Mesendoderm (in vitro differentiated cells): ENCODE data around the gene SOCS3.

Source experiments
- DNase-seq: peaks from one replicate; pipeline ENCODE4 v3.0.0; 2013
- H2AK5ac ChIP-seq: 2 replicates; pipeline ENCODE4 v1.6.1; 2013; ENCODE audit warnings: low read length, inconsistent platforms
- H2BK120ac ChIP-seq: 2 replicates; pipeline ENCODE4 v1.6.1; 2013; ENCODE audit warnings: low read depth, mild to moderate bottlenecking, low read length, moderate library complexity, mixed read lengths
- H2BK15ac ChIP-seq: replicated peaks from 2 replicates; pipeline ENCODE4 v1.6.1; 2013; ENCODE audit warnings: low read depth, mild to moderate bottlenecking, moderate library complexity
- H2BK5ac ChIP-seq: 2 replicates; pipeline ENCODE4 v1.6.1; 2013; ENCODE audit warnings: low read length, inconsistent platforms
- H3K18ac ChIP-seq: 2 replicates; pipeline ENCODE4 v1.6.1; 2013; ENCODE audit warnings: mild to moderate bottlenecking, low read length, mixed read lengths
- H3K23ac ChIP-seq: one replicate; pipeline ENCODE4 v1.6.1; 2013; ENCODE audit warnings: low read length
- H3K27ac ChIP-seq: 2 replicates; pipeline ENCODE4 v1.5.1; 2013; ENCODE audit warnings: low read depth, mild to moderate bottlenecking, inconsistent platforms, low read length, moderate library complexity
- H3K27me3 ChIP-seq: 2 replicates; pipeline ENCODE4 v1.6.1; 2013; ENCODE audit warnings: low read length, control low read depth, mild to moderate bottlenecking, inconsistent platforms; ENCODE audit not compliant: insufficient read depth, poor library complexity
- H3K36me3 ChIP-seq: 2 replicates; pipeline ENCODE4 v1.6.1; 2013; ENCODE audit warnings: low read length, inconsistent platforms; ENCODE audit not compliant: control insufficient read depth, insufficient read depth
- H3K4ac ChIP-seq: one replicate; pipeline ENCODE4 v1.6.1; 2013; ENCODE audit warnings: low read depth, mild to moderate bottlenecking, low read length, moderate library complexity
- H3K4me1 ChIP-seq: 2 replicates; pipeline ENCODE4 v1.6.1; 2013; ENCODE audit warnings: low read depth, low read length, inconsistent platforms; ENCODE audit not compliant: control insufficient read depth
- H3K4me2 ChIP-seq: 2 replicates; pipeline ENCODE4 v1.6.1; 2013; ENCODE audit warnings: low read length
- H3K4me3 ChIP-seq: 2 replicates; pipeline ENCODE4 v1.5.1; 2013; ENCODE audit warnings: mild to moderate bottlenecking, low read length
- H3K56ac ChIP-seq: one replicate; pipeline ENCODE4 v1.6.1; 2013; ENCODE audit warnings: low read length
- H3K79me1 ChIP-seq: 2 replicates; pipeline ENCODE4 v1.6.1; 2013; ENCODE audit warnings: low read length, inconsistent platforms
- H3K79me2 ChIP-seq: 2 replicates; pipeline ENCODE4 v1.6.1; 2013; ENCODE audit warnings: mild to moderate bottlenecking, low read length; ENCODE audit not compliant: control insufficient read depth, insufficient read depth
- H3K9ac ChIP-seq: 2 replicates; pipeline ENCODE4 v1.6.1; 2013; ENCODE audit warnings: low read length, inconsistent platforms
- H4K5ac ChIP-seq: one replicate; pipeline ENCODE4 v1.6.1; 2013; ENCODE audit warnings: low read length
- H4K8ac ChIP-seq: one replicate; pipeline ENCODE4 v1.6.1; 2013; ENCODE audit warnings: low read depth, mild to moderate bottlenecking, control low read depth, low read length, moderate library complexity
- whole genome bisulfite sequencing: extraction: QIAGEN DNeasy Blood & Tissue Kit; methylation state at CpG from one replicate; pipeline ENCODE4 v1.1.7; 2013; ENCODE audit warnings: low lambda C conversion rate, missing lambda C conversion rate; ENCODE audit not compliant: insufficient coverage; ENCODE audit errors: extremely low coverage; 5-methylcytosine and 5-hydroxymethylcytosine counted together

SOCS3 gene

DNA sequence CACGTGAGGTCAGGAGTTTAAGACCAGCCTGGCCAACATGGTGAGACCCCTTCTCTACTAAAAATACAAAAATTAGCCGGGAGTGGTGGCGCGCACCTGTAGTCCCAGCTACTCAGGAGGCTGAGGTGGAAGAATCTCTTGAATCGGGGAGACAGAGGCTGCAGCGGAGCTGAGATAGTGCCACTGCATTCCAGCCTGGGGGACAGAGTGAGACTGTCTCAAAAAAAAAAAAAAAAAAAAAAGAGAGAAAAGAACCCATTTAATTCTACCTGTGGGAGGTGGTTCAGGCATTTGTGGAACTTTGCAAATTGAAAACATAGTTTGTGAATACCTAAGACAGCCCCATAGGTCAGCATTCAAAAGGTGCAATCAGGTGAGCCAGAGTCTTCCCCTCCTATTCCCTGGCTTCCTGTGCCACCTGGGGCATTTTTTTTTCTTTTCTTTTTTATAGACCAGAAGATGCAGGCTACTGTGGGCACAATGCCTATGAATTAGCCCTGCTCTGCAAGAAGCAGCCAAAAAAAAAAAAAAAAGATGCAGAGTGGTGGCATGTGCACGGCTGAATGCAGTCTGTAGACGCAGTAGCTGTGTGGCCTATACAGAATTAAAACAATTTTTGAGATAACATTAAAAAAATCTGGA is 9.1 kb upstream of the SOCS3 start:
- H3K36me3 ChIP-seq: no peaks in the 10 kb centered on the region
- no peak overlapping the region for H3K18ac ChIP-seq
- H3K4me3 ChIP-seq: no peak overlapping the region

DNA sequence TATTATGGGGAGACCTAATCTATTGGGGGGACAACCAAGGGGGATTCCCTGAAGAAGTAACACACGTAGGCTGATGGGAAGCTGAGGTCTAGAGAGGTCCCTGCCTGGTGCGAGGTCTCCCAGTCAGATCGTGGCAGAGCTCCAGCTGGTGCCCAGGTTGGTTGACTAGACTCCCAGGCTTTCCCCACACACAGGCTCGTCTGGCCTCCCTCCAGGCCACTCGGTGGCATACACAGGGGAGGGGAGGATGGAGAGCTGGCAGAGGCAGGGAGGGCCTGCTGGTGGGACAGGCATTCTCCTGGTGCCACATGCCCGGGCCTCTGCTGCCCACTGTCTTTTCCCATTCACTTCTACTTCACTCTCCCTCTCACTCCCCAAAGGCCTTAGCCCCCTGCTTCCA is 8.5 kb upstream of the SOCS3 start:
- Histone ChIP-seq H2AK5ac (no peak overlapping the region), H3K4me2 (no peak overlapping the region), H2BK5ac (no peak overlapping the region), H4K8ac (no peak overlapping the region), H2BK120ac (no peak overlapping the region), H3K27ac (no peak overlapping the region), H3K56ac (peak overlapping the region; percentile 17), H3K27me3 (no peaks in the 10 kb centered on the region), H3K36me3 (no peaks in the 10 kb centered on the region), H3K79me1 (no peaks in the 10 kb centered on the region), H2BK15ac (no peak overlapping the region), H3K4me3 (no peak overlapping the region), H3K79me2 (no peaks in the 10 kb centered on the region), H3K18ac (no peak overlapping the region), H4K5ac (no peak overlapping the region), H3K4ac (peak overlapping the region; percentile 1), H3K9ac (no peak overlapping the region), H3K23ac (no peak overlapping the region), H3K4me1 (peaks cover 22% of the 10 kb centered on the region)
- WGBS: no CpG with 5 or more reads among the region's 6 CpGs
- DNase-seq: no peak

More for the DNA sequence above, 9.1 kb upstream of the SOCS3 start:
- peaks cover 22% of the 10 kb centered on the region for H3K4me1 ChIP-seq
- WGBS: no CpG with 5 or more reads among the region's 8 CpGs
- H2BK5ac ChIP-seq: no peak overlapping the region
- H3K79me1 ChIP-seq: no peaks in the 10 kb centered on the region
- no peak overlapping the region for H4K8ac ChIP-seq
- no peak overlapping the region for H3K4ac ChIP-seq
- H2BK120ac ChIP-seq: no peak overlapping the region
- no peak overlapping the region for H3K4me2 ChIP-seq
- H3K23ac ChIP-seq: no peak overlapping the region
- H3K9ac ChIP-seq: no peak overlapping the region
- no peaks in the 10 kb centered on the region for H3K79me2 ChIP-seq
- H4K5ac ChIP-seq: no peak overlapping the region
- H2AK5ac ChIP-seq: no peak overlapping the region
- H3K27ac ChIP-seq: peak overlapping the region; percentile 39
- H2BK15ac ChIP-seq: no peak overlapping the region
- no peak overlapping the region for H3K56ac ChIP-seq
- DNase-seq: peak; percentile 59
- no peaks in the 10 kb centered on the region for H3K27me3 ChIP-seq

DNA sequence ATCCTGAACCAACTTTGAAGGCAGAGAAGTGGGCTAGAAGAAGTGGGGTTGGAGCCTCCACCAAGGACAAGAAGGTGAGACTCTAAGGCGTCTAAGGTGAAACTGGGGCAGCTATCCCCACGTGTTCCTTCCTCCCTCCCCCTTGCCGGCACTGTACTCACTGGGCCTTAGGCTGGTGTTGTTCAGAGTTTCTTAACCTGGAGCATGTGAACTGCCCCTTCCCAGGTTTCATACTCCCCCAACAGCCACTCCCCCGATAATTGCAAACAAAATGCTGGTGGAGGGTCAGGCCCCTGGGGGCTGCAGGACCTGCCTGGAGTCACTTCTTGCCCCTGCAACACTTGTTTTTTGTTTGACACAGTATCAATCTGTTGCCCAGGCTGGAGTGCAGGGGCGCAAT is 7.3 kb upstream of the SOCS3 start:
- Histone ChIP-seq H4K5ac (no peak overlapping the region), H2BK120ac (no peak overlapping the region), H4K8ac (no peak overlapping the region), H2AK5ac (peak overlapping the region; percentile 48), H3K4ac (no peak overlapping the region), H3K56ac (peak overlapping the region; percentile 64), H3K36me3 (no peaks in the 10 kb centered on the region), H3K79me1 (no peaks in the 10 kb centered on the region), H3K4me1 (peaks cover 22% of the 10 kb centered on the region), H3K9ac (no peak overlapping the region), H3K27me3 (no peaks in the 10 kb centered on the region), H3K4me2 (no peak overlapping the region), H3K79me2 (no peaks in the 10 kb centered on the region), H3K4me3 (no peak overlapping the region), H3K18ac (no peak overlapping the region), H3K27ac (no peak overlapping the region), H2BK15ac (no peak overlapping the region), H3K23ac (no peak overlapping the region), H2BK5ac (no peak overlapping the region)
- no peak for DNase-seq
- WGBS: no CpG with 5 or more reads among the region's 5 CpGs

DNA sequence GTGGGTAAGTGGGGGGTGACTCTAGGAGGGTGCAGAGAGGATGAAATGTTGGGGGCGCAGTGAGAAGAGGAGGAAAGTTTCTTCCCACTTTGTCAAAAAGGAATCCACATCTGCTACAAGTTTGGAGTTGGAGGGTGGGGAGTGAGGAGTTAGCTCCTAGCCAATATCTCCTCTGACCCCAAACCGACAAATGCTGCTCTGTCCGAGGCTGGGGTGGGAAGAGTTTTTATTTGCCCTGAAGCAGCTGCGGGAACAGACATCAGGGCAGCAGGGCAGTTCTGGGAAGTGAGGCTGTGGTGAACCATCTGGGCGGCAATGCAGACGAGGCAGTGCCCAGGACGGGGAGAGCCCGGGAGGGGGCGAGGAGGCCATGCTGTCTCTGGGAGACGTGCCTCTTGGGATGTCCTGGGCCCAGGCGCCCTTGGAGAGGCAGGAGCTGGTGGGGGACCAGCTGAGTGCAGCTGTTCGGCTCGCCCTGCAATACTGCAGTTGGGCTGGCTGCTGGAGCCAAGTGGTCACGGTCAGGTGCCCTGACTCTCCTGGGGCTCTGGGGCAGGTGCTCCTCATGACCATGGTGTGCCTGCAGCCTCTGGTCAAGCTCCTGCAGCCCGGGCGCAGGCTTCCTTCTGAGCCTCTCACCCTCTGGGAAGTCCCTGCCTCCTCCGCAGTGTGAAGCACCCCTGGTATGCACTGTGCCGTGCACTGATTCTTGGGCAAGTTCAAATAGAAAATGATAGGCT is 6.4 kb upstream of the SOCS3 start:
- peak overlapping the region; percentile 92 for H2AK5ac ChIP-seq
- H3K4me3 ChIP-seq: no peak overlapping the region
- H3K4me2 ChIP-seq: peak overlapping the region; percentile 13
- H3K79me2 ChIP-seq: no peaks in the 10 kb centered on the region
- H3K27ac ChIP-seq: peak overlapping the region; percentile 92
- H3K4me1 ChIP-seq: peaks cover 24% of the 10 kb centered on the region
- peak overlapping the region; percentile 31 for H3K4ac ChIP-seq
- H3K27me3 ChIP-seq: no peaks in the 10 kb centered on the region
- DNase-seq: peak; percentile 53
- no peaks in the 10 kb centered on the region for H3K79me1 ChIP-seq
- H2BK5ac ChIP-seq: peak overlapping the region; percentile 92
- WGBS: no CpG with 5 or more reads among the region's 18 CpGs
- no peak overlapping the region for H4K8ac ChIP-seq
- peak overlapping the region; percentile 52 for H3K9ac ChIP-seq
- no peak overlapping the region for H4K5ac ChIP-seq
- peak overlapping the region; percentile 93 for H3K23ac ChIP-seq
- peak overlapping the region; percentile 21 for H2BK120ac ChIP-seq
- H3K36me3 ChIP-seq: no peaks in the 10 kb centered on the region
- peak overlapping the region; percentile 34 for H3K18ac ChIP-seq
- no peak overlapping the region for H2BK15ac ChIP-seq
- peak overlapping the region; percentile 91 for H3K56ac ChIP-seq

DNA sequence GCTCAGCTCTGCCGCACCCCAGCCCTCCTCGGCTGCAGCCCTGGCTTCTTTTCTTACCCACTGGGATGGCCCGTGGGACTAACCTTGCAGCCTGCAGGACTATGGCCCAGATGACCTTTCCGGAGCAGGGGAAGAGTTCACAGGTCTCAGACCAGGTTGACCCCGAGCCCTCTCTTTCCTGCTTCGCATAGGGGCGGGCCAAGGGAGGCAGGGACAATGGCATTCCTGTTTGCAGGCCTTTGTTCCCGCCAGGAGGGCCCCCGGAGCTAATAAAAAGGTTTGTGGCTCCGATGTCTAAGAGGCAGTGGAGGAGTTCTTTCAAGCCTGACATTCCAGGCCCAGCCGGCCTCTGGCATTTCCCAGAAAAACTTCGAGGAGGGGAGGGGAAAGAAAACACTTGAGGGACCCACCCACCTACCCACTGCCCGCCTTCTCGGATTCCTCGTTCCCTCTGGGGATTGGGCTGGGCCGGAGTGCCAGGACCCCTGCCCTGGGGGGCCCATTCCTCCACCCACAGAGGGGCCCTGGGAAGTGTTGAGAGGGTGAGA is 5.8 kb upstream of the SOCS3 start:
- Histone ChIP-seq H4K5ac (peak overlapping the region; percentile 97), H2AK5ac (peak overlapping the region; percentile 92), H2BK5ac (peak overlapping the region; percentile 92), H3K9ac (peak overlapping the region; percentile 72), H3K4me3 (no peak overlapping the region), H3K4me2 (peak overlapping the region; percentile 13), H2BK15ac (no peak overlapping the region), H3K23ac (peak overlapping the region; percentile 93), H3K27me3 (no peaks in the 10 kb centered on the region), H2BK120ac (peak overlapping the region; percentile 21), H3K4ac (peak overlapping the region; percentile 40), H3K56ac (peak overlapping the region; percentile 91), H3K79me1 (no peaks in the 10 kb centered on the region), H3K4me1 (peaks cover 25% of the 10 kb centered on the region), H4K8ac (no peak overlapping the region), H3K36me3 (no peaks in the 10 kb centered on the region), H3K18ac (peak overlapping the region; percentile 82), H3K27ac (peak overlapping the region; percentile 92), H3K79me2 (no peaks in the 10 kb centered on the region)
- no CpG with 5 or more reads among the region's 16 CpGs for WGBS
- peak; percentile 97 for DNase-seq
